ENCODE measurements around the gene PTCH1.

PTCH1 gene

DNA sequence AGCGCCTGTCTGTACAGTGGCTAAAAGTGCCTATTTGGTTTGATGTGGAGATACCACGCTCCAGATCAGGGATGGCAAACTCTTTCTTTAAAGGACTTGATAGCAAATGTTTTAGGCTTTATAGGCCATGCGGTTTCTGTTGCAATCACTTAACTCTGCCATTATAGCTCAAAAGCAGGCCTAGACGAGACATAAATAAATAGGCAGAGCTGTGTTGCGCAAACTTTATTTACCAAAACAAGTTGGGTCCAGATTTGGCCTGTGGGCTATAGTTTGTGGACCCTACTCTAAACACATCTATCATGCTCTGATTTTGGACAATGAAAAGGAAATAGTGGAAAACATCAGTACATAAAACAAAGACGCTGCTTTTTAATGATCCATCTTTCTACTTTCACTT, 79.2 kb downstream of the PTCH1 start:
- DNase-seq, result no peak

DNA sequence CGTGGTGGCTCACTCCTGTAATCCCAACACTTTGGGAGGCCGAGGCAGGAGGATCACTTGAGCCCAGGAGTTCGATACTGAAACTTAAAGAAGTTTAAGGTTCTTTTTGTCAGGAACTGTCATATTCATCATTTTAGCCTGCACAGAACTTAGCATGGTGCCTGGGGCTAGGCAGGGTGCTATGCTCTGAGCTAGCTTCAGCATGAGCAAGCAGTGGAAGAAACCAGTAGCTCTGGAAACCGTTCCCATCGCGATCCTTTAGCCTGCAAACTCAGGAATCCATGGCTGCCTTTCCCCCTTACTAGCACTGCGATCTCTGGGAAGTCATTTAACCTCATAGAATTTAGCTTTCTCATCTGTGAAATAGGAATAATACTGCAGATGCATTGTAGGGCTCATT, 80.4 kb downstream of the PTCH1 start:
- no peak for DNase-seq

DNA sequence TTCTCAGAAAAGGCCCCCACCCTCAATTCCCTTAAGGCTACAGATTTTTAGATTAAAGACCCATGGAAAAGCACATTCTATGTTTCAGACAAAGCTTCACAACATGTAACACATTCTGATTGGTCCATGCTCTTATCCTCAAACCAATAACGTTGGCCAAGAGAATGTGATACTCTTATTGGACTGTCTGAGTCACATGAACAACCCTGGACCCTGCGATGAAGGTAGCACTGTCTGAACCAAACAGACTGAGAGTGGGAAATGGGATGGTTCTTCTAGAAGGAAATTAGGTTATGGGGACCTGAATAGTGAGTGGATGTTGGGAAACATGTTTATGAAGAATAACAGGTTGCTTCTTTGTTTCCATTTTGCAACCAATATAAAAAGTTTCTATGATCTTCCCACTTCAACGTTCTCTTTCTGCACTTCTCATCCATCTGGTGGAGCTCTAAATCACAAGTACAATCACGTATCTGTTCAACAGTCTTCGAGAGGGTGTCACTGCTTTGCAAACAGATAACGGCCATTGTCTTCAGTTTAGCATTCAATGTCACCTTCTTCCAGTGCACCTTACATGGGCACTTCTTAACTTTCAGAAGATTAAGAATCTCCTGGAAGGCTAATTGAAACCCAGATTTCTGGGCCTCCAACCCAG, 81.6 kb downstream of the PTCH1 start:
- DNase-seq, result no peak

DNA sequence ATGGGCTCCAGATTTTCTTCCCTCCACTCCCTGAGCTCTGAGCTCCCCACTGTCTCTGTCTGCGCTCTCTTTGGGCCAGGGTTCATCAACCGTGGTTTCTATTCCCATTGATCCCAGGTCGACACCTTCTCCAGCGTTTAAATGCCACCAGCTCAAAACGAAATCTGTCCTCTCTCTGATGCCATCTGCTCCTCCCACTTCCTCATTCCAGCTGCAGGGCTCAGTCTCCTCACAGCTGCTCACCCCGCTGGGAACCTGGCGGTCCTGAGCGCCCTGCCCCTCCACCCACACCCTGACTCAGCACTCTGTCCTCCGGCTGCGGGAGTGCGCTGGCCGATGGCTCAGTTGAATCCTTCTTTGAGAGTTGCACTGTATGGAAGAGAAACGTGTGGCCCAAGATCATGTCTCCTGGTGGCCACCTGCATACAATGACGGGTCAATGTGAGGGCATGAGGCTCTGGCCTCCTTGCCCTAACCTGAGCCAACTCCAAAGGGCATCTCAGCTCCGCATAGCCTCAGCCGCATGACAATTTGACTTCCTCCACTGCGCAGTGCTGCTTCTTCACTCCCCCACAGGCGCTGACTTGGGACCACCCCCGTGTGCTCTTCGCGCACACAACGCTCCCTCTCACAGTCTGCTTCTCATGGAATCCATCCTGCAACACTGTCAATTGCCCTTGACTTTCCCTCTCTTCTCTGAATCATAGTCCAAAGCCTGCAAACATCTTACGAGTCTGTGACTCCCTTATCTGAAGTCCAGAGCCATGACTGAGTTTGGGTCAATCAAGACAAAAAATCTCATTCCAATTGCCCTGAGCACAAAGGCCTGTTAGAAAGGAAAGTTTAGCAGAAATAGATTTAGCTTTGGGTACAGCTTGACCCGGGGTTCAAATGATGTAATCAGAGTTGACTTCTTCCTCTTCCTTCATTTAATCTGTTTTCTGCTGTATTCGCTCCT, 82.4 kb downstream of the PTCH1 start:
- DNase-seq, result no peak

DNA sequence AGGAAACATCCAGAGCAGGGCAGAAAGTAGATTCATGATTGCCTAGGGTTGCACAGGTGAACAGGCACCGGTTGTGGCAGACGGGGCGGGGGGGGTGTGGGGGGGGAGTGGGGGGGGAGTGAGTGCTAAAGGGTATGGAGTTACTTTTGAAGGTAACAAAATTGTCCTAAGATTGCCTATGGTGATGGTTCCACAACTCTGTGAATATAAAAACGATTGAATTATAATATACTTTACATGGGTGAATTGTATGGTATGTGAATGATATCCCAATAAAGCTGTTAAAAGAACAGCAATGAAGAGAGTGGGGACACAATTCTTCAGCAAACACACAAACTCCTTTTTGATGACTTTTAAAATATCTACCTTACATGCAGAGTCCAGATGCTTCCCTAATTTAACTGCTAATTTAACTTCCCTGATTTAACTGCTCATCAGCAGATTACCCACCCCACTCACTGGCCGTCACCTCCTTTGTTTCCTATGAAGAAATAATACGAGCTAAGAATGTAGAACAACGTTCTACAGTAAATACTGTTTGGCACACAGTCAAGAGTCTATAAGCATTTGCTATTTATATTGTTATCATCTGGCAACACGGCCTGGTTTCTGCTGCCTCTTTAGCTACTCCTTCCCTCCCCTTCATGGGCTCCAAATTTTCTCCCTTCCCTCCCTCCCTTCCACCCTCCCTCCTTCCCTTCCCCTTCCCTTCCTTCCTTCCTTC, 83.5 kb downstream of the PTCH1 start:
- DNase-seq, result no peak

DNA sequence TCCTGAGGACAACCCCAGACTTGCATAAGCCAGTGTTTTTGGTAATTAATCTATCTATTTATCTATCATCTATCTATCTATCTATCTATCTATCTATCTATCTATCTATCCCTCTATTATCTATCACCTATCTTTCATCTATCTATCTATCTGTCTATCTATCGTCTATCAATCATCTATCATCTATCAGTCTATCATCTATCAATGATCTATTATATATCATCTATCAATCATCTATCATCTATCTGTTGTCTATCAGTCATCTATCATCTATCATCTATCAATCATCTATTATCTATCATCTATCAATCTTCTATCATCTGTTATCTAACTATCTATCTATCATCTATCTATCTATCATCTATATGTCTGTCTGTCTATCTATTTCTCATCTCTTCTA, 85.5 kb downstream of the PTCH1 start:
- no peak for DNase-seq

DNA sequence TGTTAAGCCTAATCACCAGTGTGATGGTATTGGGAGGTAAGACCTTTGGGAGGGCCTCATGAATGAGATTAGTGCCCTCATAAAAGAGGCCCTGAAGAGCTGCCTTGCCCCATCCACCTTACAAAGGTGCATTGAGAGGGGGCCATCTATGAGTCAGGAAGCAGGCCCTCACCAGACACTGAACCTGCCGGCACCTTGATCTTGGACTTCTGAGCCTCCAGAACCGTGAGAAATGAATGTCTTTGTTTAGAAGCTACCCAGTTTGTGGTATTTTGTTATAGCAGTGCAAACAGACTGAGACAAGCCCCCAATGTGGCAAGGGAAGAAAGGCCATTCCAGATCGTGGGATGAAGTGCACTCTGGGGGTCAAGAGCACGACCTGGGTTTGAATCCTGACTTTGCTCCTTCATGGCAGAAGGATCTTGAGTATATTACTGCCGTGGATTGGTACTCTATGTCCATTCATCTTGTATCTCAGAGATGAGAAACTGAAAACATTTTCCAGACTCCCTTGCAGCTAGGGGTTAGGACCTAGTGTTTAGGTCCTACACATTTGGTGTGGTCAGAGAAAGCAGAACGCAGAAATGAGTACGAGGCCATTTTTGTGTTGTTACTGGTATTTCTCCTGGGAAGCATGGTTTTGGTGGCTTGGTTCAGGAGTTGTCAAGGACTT, 86.7 kb downstream of the PTCH1 start:
- no peak for DNase-seq

DNA sequence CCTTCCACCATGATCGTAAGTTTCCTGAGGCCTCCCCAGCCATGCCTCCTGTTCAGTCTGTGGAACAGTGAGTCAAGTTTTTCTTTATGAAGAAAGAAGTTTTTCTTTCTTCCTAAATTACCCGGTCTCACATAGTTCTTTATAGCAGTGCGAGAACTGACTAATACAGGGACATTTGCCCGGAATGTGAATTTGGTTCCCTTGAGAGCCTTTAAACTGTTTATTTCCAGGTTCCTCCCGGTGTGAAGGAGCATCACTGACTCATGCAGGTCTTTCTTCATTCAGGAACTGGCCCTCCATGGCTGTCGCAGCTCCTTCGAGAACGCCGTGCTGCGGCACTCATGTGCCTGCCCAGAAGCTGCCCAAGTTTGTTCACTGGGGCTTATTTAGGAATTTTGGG, 87.7 kb downstream of the PTCH1 start:
- DNase-seq, result no peak

DNA sequence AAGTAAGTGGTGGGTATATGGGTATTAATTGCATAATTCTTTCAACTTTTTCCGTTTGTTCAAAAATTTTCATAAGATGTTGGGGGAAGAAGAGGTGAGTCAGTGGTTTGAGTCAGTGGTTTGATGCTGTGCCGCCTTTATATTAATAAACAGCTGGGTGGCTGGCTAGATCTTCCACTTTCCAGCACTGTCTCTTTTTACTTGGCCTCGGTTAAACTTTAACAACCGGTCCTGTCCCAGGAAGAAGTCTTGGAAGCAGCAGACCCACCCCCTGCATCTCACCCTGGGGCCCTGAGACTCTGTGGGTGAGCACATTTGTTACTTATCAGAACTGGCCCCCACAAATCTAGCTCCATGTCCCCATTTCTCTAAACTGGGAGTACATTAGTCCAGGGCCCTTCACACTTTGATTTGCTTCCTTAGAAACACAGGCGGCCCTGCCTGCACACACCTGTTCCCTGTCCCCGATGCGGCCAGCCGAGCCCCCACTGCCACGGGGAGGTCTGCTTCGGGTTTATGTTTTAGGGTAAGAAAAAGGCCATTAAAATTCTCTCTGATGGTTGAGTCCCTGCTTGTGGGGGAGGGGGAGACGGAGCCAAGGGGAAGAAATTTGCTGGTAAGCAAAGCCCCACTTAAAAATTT, 90.7 kb downstream of the PTCH1 start:
- peak; percentile 13 to 15 for DNase-seq

DNA sequence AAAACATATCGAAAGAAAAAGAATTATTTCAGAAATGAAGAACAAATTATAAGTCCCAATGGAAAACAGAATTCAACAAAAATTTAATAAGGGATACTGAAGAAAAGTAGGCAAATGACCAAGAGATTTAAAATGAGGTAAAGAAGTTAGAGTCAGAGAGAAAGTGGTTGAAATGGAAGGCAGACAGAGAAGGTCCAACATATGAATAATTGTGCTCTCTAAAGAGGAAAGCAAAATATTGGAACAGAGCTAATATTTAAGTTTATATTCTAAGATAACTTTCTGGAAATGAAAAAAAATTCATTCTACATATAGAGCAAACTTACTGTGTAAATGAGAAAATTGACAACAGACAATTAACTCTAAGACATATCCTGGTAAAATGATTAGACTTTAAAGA, 94.1 kb downstream of the PTCH1 start:
- DNase-seq, result no peak

DNA sequence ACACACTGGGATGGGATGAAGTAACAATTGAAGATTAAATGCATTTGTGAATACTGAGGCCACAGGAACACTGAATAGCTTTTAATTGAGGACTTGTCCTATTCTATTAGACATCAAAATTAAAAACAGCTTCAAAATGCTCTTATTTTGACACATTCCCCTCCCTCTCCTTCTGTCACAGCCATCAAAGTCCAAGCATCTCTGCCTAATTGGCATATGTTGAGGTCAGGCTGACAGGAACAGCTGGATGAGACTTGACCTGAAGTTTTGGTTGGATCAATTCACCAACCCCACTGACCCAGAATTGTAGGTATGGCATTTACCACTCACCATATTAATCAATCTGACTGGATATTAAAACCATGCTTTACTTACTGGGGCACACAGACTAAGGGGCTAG, 96.3 kb downstream of the PTCH1 start:
- no peak for DNase-seq

DNA sequence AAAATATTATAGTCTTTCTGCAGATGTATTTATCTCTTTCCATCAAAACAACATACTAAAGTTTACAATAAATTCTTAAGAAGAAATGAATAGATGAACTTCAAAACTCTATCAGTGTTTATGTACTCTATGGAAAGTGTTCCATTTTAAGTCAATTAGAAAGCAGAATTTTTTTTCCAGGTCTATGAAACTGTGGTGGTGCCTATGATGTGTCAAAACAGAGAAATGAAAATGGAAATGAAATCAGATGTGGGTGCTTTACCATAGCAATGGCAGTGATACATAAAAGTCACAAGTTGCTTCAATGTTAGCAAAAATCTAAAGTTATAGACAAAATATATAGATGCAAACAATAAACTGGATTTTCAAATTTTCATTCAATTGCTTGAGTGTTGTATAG, 97.3 kb downstream of the PTCH1 start:
- DNase-seq, result no peak

DNA sequence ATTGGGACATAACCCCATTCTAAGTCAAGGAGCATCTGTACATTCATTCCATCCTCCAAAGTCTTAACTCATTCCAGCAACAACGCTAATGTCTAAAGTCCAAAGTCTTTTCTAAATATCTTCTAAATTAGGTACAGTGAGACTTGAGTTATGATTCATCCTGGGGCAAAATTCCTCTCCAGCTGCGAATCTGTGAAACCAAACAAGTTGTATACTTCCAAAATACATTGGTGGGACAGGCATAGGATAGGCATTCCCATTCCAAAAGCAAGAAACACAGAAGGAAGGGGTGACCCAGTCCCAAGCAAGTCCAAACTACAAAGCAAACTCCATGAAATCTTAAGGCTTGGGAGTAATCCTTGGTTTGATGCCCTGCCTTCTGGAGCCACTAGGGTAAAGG, 101.6 kb downstream of the PTCH1 start:
- no peak for DNase-seq

DNA sequence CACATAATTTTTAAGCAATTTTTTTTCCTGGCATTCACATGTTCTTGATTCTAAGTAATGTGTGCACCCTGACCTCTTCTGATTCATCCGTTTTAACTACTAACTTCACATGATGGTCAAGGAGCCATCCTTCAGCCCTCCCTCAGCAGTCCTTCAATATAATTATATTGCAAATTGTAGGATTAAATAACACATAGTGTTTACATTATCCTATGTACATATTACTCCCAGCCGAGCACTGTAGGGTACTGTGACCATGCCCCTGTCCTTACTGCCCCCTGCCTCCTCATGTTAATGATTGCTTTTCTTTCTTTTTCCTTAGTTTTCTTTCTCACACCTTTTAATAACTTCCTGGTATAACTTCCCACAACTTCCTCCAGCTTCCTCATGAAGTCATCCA, 103.0 kb downstream of the PTCH1 start:
- no peak for DNase-seq

DNA sequence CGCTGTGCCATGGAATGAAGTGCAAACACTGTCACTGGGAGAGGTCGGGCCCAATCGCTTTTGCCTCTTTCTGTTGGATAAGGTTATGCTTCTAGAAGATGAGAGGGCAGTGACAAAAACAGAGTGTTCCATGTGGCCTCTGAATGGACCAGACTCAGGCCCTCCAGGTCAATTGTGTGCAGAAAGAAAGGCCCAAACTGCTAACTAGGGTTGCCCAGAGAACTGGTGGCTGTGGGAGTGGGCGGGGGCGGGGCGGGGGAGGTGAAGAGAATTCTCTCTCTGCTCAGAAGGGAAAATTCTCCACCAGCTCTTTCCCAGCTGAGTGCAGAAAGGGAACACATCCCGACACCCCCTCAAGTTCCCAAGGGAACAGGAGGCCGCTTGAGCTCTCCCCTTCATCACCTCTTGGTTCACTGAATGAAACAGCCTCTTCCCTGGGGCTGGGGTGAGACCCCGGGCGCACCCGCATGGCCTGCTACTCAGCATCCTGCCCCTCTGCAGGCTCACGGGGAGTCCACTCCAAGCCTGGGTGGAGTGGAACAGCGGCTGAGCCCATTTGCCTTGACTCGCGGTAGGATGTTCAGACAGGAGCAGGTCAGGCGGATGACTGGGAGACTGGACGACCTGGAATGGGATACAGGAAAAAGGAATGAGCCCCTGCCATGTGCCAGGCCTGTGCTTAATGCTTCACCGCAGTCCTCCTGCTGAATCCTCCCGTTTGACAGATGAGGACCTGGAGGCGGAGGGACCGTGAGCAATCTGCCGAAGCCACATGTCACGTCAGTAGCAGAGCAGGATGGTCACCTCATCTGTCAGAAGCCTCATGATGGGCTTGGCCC, 105.5 kb downstream of the PTCH1 start:
- DNase-seq, result no peak

DNA sequence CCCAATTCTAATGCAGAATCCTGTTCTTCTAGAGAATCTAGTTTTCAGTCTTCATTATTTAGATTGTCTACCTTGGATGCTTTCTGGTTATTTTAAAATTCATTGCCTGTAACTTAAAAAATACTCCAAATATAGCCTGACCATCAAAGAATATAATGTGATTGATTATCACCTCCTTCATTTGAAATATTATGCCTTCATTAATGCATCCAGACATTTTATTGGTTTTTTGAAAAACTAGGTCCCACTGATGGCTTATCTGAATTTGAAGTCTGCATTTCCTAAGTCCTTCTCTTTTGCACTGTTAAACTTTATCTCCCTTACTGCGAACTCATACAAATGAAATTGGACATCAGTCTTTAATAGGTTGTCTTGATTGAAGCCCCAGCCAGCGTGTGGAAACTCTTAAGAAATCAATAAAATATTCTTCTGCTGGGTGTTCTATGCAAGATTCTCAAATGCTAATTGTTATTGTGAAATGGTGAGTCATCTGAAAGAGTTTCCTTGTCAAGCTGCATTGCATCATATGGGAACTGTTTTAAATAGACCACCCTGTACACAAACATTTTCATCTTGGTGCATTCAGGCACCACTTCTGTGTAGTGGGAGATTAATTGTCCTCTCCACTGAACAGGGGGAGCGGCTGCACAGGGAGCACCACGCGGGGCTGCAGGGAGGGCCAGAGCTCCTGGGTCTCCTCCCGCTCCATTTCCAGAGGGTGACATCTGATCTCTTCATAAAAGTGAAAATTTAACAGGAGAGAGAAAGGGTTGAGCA, 106.9 kb downstream of the PTCH1 start:
- DNase-seq, result no peak

DNA sequence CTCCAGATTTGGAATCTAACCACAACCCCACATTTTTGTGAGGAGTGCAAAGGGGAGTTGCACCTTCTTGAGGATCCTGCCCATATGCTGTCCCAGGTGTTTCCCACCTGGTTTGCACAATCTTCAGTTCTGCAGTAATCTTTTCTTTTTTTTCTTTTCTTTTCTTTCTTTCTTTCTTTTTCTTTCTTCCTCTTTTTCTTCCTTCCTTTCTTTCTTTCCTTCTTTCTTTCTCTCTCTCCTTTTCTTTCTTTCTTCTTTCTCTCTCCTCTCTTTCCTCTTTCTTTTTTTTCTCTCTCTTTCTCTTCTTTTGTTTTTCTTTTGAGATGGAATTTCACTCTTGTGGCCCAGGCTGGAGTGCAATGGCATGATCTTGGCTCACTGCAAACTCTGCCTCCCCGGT, 109.2 kb downstream of the PTCH1 start:
- no peak for DNase-seq

DNA sequence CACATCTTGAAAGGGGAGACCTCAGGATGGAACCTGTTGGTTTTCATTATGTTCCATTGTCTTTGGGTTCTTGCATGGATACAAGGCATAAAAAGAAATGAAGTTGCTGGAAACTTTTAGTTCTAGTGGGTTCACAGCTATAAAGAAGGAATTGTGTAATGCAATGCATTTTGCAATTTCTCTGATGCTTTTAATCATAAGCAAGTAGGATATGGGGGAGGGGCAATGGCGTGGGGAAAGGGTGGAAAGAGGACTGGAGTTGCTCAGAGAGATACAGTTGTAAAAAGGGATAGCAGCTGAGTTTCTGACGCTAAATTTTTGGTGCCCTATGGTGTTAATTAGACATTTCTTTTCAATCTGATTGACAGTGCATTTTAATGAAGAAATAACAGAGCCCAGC, 110.7 kb downstream of the PTCH1 start:
- DNase-seq, result no peak

DNA sequence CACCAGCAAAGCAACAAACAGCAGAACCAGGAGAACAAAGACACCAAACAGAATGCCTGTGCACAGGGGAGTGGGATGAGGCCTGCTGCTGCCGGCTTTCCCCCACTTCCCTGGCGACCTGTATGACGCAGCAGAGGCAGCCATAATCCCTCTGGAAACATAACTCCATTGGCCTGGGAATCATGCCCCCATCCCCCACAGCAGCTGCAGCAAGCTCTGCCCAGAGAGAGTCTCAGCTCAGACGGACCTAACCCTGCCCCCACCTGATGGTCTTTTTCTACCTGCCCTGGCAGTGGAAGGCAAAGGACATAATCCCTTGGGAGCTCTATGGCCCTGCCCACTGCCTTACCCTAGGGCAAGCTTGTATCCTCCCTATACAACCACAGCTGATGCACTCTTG, 117.5 kb downstream of the PTCH1 start:
- no peak for DNase-seq

All from activated CD4-positive, alpha-beta T cell treated with anti-CD3 and anti-CD28 coated beads, Interleukin-2, amount 50 U/mL, for 48 hours (primary cell).